Activated naive CD4-positive, alpha-beta T cell treated with Interleukin-2 at 50 U/mL for 16 hours (primary cell): ENCODE measurements around the gene MED25.

Experiments used
- DNase-seq: peaks from one replicate; pipeline ENCODE4 v3.0.0-alpha.2; 2020

MED25 gene

DNA sequence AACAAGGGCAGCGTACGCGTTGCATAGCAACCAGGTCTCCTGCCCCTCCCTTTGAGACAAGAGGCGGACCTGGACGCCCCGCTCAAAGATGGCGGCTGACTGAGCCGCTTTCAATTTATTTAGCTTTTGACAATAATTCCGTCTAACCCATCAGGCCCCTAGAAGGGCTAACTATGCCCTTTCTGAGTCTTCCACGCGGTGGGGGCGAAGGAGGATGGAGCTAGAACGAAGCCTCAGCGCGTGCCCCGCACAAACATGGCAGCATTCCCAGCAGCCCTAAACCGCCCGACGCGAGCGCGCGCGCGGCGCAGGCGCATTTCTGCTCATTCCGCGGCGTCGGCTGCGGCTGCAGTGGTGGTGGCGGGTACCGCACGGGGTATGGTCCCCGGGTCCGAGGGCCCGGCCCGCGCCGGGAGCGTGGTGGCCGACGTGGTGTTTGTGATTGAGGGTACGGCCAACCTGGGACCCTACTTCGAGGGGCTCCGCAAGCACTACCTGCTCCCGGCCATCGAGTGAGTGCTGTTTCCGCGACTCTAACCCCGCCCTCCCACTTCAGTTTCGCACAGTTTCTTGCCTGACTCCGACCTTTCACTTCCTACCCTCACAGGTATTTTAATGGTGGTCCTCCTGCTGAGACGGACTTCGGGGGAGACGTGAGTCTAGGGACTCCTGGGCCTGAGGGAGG is at the start of gene MED25:
Gene MED25 (plus strand): TSS at position 326 of the 685 bp plus-strand sequence. CDS start 53 bp downstream, at position 379.
- peak; percentile 88 for DNase-seq

DNA sequence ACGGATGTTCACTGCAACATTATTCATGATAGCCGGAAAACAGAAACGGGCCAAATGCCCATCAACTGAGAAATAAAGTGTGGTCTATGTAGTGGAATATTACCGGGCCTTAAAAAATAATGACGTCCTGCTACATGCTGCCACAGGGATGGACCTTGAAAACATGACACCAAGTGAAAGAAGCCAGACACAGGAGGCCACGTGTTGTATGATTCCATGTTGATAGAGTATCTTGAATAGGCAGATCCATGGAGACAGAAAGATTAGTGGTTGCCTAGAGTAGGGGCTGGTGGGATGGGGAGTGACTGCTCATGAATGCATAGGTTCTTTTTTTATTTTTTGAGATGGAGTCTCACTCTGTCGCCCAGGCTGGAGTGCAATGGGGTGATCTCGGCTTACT is 47.6 kb upstream of the MED25 start:
- no peak for DNase-seq

DNA sequence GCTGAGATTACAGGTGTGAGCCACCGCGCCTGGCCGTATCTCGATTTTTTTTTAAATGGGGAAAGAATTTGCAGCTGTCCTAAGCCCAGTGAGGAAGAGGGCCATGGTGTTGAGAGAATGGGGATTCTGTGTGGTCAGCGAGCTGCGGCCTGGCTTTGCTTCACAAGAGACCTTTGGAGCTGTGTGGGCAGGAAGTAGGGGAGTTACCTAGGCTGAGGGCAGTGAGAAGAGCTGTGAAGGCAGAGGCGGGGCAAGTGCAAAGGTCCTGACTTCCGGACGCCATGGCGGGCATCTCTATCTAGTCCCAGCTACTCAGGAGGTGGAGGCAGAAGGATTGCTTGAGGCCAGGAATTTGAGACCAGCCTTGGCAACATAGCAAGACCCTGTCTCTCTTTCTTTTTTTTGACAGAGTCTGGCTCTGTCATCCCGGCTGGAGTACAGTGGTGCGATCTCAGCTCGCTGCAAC is 46.4 kb upstream of the MED25 start:
- DNase-seq = no peak

DNA sequence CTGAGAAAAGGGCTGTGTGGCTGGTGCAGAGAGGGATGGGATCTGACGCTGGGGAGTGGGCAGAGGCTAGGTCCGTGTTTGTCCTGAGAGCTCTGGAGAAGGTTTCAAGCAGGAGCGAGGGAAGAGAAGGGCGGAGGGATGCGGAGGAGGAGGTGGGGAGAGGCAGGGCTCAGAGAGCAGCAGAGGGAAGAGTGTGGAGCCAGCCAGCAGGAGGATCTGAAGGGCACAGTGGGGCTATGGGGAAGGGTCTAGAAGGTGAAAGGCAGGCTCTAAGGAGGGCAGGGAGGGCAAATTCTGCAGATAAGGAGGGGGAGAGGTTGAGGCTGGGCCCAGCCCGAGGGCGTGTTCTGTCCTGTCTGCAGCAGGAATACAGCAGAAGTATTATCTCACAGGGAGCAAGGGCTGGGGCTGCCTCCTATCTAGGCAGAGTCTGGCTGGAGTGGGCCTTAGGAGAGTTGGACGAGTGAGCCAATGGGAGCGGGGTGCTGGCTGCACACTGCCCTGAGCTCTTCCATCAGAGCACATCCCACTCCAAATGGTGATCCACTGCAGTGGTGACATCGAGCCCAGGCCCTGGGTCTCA is 45.1 kb upstream of the MED25 start:
- DNase-seq = no peak

DNA sequence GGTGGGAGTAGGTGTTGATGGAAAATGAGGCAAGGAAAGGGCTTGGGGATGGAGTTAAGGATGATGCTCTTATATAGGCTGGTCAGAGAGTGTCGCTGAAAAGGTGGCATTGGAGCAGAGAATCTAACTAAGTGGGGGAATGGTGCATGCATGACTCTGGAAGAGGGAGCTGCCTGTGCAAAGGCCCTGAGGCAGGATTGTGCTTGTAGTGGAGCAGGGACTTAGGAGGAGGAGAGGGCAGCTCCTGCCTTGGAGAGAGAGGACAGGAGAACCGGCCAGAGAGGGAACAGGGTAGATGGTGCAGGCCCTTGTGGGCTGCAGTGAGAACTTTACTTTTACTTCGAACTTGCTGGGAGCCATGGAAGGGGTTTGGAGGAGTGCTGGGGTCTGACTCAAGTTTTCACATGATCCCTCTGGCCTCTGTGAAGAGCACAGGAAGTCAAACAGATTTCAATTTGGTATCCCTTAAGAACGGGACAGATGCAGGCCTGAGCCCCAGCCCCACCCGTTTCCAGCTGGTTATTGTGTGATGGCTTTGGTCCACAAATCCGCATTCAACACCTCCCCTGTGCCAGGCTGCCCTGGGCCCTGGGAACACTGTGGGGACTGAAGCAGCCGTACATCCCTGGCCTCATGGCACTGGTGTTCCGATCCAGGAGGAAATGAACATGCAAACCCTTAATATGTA is 44.3 kb upstream of the MED25 start:
- no peak for DNase-seq

DNA sequence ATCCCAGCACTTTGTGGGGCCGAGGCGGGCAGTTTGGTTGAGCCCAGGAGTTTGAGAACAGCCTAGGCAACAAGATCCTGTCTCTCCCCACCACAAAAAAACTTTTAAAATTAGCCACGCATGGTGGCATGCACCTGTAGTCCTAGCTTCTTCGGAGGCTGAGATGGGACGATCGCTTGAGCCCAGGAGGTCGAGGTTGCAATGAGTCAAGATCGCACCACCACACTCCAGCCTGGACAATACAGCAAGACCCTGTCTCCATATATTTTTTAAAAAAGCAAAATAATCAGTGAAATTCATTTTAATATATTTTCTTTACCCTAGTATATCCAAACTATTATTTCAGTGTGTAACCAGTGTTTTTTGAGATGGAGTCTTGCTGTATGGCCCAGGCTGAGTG is 43.1 kb upstream of the MED25 start:
- no peak for DNase-seq

DNA sequence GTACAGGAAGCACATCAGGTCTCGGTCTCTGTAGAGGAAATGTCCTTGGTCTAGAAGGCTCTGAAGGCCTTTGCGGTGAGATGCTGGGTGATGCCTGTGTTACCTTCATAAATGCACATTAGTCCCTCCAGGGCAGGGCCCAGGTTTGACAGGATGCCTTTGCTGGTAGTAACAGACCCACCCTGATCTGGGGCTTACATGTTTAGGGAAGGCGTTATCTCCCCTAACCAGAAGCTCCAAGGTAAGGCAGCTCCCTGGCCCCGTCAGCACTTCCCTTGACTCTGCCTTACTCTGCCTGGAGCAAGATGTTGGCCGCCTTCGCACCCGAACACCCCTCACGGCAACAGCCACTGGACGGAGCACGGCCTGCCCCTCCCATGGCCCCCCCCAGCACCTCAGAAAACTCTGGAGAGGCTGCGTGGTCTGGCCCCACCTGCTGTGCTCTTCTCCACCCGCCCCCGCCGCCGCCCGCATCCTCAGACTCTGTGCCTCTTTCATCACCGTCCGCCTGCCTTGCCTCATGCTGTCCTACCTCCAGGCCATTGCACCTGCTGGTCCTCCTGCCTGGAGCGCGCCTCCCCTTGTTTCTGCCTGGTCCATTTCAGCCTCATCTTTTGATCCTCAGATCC is 42.2 kb upstream of the MED25 start:
- no peak for DNase-seq

DNA sequence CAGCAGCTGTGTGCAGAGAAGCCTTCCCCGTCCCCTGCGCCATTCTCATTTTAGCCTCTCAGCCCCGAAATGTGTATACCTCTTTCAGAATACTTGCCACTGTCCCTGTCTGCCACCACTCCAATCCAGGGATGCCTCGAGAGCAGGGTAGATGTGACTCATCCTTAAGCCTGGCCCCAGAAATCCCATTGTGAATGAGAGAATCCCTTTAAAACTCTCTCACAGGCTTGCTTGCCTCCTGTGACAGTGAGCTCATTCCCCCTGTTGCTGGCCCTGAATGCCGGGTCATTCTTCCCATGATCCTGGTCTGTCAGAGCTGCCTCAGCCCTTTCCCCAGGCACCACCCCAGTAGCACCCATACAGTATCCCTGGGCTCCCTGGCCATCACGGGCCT is 41.7 kb upstream of the MED25 start:
- no peak for DNase-seq

DNA sequence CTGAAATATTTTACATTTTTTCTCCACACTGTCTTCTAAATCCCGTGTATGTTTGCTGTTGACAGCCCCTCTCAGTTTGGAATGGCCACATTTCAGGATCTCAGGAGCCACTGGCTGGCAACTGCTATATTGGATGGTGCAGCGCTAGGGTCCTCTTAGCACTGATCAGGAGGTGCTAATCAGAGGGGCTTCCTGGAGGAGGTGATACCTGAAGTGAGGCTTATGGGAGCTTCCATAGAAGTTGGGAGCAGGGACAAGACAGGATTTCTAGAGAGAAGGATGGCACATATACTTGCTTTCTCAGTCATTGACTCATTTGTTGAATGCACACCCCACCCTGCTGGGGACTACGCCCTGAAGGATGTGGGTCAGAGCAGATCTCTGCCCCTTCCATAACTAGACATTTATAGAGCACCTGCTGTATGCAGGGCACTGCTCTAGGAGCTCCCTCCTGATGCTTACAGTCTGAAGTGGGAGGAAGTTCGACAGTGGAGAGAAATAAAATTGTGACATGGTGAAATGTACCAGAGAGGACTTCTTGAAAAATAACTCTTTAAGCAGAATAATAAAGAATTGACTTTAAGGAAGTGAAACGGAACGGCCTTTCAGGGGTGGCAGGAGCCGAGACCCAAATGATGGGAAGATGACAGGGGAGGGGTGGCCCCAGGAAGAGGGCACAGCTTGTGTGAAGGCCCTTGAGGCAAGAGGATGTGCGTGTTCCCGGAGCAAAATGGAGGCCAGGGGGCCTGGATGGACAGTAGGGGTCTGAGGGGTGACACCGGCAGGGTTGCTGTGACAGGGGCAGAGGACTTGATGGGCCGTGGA is 38.1 kb upstream of the MED25 start:
- DNase-seq = no peak

DNA sequence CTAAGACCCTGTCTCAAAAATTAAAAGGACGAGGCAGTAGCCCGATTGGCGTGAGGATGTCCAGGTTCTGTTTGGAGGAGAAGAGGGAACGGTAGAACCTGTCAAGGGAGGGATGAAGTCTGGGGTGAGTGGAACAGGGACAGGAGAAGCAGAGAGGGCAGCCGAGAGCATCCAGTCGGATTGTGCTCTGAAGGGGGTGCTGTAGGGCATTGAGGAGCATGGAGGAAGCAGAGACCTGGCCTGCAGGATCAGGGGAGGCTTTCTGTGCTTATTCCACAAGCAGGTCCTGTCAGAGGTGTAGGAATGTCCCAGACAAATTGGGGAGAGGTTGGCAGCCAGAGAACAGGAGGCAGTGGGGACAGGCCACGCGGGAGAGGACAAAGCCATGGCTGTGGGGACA is 37.2 kb upstream of the MED25 start:
- DNase-seq = no peak

DNA sequence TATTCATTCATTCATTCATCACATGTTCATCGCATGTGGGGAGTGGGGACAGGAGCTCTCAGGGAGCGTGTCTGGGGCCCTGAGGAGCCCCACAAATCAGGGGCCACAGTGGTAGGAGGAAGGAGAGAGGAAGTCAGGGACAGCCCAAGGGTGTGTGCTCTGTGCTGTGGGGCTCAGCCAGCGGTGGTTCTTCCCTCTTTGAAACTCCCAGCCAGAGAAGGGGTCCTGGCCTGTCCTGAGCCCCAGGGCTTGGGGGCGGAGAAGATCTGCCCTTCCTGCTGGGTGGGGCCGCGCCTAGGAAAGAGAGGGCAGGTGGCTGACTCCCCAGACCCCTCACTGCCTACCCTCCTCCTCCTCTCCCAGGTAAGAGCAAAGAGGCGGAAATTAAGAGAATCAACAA is 36.7 kb upstream of the MED25 start:
- DNase-seq = no peak

DNA sequence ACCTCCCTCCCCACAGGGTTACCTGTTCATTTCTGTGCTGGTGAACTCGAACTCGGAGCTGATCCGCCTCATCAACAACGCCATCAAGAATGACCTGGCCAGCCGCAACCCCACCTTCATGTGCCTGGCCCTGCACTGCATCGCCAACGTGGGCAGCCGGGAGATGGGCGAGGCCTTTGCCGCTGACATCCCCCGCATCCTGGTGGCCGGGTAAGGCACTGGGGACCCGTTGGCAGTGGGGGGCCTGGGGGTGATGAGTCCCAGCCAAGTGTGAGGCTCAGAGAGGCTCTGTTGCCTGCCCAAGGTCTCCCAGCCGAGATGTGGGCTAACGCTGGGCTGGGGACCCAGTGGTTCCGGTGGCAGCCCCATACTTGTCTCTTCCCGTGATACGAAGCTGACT is 35.6 kb upstream of the MED25 start:
- no peak for DNase-seq

DNA sequence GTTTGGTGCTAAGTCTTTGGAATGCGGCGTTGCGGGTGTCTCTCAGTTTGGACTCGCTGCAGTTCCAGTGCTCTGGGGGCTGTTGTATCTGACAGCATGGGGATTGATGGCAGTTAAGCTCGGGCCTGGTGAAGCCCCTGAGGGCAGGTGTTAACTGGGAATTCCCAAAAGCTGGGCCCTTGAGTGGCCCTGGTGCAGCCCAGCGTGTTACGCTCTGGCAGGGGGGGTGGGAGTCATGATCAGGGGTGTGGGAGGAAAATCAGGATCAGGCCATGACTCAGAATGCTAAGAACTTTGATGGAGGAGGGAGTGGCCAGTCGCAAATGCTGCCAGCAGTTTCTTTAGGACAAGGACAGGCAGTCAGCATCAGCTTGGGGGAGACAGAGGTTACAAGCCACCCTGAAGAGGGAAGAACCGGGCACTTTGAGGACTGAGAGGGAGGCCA is 31.7 kb upstream of the MED25 start:
- DNase-seq = no peak

DNA sequence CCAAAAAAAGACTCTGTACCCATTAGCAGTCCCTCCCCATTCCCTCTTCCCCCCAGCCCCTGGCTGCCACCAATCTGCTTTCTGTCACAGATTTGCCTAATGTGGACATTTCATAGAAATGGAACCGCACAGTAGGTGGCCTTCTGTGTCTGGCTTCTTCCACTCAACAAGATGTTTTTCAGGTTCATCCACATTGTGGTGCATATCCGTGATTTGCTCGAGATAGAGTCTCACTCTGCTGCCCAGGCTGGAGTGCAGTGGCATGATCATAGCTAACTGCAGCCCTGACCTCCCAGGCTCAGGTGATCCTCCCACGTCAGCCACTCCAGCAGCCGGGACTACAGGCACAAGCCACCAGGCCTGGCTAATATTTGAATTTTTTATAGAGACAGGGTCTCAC is 30.3 kb upstream of the MED25 start:
- no peak for DNase-seq

DNA sequence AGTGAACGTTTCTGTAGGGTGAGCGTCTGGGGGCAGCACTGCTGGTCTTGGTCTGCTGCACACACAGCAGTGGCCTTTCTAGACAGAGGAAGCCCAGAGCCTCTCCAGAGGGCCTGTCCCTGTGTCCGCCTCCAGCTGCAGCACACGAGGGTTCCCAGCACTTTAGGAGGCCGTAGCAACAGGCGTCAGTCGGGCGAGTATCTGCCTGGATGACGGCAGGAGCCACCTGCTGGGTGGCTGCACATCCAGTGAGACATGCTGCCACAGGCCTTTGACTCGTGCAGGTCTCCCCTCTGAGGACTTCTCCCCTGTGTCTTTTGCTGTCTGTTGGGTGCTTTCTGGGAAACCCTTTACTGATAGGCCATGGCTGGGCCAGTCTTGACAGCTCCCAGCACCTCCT is 29.2 kb upstream of the MED25 start:
- DNase-seq = no peak

DNA sequence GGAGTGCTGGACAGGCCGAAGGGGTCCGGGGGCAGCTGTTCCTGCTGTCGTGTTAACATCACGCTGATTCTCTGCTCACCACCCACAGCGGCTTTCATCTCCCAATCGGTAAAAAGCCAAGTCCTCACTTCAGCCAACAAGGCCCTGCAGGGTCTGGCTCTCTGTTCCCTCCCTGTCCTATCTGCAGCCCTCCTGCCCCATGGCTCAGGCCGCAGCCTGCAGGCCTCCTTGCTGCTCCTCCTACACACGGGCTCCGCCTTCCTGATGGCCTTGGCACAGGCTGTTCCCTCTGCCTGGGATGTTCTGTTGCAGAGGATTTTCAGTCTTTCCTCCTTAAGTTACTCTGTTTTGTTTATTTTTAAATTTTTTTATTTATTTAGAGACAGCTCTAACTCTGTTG is 27.2 kb upstream of the MED25 start:
- DNase-seq = no peak

DNA sequence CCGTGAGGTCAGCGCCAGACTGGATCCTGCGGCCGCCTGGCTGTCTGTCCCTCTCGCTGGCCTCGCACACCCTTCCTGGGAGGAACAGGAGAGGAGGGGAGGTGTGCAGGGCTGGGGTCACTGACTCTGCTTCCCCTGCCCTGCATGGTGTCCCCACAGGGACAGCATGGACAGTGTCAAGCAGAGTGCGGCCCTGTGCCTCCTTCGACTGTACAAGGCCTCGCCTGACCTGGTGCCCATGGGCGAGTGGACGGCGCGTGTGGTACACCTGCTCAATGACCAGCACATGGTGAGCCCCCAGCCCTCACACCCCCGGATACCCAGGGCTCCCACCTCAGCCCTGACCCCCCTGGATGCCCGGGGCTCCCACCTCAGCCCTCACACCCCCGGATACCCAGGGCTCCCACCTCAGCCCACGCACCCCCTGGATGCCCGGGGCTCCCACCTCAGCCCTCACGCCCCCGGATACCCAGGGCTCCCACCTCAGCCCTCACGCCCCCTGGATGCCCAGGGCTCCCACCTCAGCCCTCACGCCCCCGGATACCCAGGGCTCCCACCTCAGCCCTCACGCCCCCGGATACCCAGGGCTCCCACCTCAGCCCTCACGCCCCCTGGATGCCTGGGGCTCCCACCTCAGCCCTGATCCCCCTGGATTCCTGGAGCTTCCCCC is 26.2 kb upstream of the MED25 start:
- DNase-seq = no peak

DNA sequence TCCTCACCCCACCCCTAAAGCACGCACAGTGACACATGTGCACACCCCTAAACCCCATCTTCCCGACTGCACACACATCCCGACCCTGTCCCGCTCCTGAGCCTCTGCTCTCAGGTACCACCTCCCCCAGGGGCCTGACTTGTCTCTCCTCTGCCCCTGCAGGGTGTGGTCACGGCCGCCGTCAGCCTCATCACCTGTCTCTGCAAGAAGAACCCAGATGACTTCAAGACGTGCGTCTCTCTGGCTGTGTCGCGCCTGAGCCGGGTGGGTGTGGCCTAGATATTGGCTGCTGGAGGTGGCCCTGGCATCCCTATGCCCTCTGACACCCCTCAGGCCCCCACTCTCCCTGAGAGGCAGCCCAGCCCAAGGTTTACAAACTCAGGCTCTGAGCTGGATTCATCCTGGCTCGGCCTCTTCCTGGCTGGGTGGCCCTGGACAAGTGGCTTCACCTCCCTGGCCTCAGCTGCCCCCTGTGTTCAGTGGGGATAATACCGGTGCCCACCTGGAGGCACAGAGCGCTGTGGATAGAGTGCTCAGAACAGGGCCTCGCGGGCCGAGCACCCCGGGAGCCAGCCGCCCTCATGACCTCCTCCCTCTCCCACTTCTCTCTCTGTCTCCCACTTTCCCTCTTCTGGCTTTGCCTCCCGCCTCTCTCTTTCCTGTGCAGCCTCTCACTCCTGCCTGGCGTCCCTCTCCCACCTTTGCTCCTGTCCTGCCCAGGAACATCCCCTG is 25.1 kb upstream of the MED25 start:
- no peak for DNase-seq

DNA sequence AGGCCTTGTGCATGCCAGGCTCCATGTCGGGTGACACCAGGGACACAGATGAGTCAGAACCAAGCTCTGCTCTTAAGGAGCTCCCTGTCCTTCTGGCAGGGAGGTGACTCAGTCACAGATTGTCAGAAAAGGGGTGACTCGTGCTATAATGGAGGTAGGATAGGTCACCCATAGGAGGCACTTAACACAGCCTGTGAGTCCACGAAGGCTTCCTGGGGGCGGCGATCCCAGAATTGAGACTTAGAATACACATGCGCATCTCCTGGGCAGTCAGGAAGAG is 24.6 kb upstream of the MED25 start:
- DNase-seq = no peak

DNA sequence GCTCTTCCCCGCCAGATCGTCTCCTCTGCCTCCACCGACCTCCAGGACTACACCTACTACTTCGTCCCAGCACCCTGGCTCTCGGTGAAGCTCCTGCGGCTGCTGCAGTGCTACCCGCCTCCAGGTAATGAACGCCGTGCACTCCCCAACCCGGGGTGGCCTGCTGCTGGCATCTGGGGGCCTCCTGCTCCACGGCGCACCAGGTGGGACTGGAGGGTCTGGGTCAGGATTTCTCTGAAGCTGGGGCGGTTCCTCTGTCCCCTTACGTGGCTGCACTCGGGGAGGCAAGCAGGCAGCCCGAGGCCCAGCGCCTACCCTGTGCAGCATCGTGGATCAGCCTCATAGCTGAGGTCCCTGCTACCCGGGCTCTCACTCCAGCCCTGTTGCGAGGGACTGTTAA is 22.5 kb upstream of the MED25 start:
- no peak for DNase-seq

DNA sequence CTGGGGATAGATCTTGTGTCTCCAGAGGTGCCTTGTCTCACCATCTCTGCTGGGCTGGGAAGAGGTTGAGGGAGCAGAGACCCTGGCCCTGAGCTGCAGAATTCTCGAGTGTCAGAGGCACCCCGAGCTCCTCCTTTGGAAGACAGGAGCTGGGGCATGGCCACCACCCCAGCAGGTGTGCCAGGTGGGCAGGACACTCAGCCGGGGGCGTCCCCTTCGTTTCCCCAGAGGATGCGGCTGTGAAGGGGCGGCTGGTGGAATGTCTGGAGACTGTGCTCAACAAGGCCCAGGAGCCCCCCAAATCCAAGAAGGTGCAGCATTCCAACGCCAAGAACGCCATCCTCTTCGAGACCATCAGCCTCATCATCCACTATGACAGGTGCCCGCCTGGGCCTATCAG is 19.5 kb upstream of the MED25 start:
- DNase-seq = no peak

DNA sequence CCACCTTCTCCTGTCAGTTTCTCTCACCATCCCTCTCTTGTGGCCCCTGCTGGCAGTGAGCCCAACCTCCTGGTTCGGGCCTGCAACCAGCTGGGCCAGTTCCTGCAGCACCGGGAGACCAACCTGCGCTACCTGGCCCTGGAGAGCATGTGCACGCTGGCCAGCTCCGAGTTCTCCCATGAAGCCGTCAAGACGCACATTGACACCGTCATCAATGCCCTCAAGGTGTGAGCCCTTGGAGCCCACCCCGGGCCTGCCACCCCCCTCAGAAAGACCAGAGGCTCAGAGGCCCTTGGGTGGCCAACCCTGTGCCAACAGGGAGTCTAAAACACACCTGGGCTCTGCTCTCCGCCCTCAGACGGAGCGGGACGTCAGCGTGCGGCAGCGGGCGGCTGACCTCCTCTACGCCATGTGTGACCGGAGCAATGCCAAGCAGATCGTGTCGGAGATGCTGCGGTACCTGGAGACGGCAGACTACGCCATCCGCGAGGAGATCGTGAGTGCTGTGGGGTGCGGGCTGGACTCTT is 18.8 kb upstream of the MED25 start:
- no peak for DNase-seq
